ENCODE measurements around the gene ATP2A1. TPM values are rescaled to one million over a fixed set of nuclear protein-coding genes. Genes with fewer than 3 reads are reported as not detected.

The ATP2A1 gene
- total RNA-seq, 4 donors from 2014 or later = 1.6 TPM; not detected in 3

DNA sequence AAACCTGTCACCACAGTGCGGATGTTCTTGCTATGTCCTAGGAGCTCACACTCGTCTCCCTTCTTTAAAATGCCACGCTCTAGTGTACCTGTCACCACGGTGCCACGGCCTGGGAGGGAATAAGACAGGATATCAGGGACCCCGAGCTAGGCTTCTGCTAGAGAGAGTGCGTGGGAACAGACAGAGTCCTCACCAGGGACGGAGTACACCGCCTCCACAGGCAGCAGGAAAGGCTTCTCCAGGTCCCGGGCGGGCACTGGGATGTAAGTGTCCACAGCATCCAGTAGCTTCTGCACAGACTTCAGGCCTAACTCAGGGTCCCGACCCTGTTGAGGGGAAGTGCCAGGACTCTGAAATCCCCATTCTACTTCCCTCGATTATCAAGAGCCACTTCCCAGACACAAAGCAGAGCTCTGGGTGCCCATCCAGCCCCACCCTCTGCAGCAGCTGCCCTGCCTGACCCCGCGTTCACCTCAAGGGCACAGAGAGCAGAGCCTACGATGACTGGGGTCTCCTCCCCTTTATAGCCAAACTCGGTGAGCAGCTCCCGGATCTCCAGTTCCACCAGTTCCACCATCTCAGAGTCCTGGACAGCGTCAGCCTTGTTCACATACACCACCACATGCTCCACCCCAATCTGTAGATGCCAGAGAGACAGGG, 33.9 kb upstream of the ATP2A1 start:
- no peak overlapping the region for H3K4me3 ChIP-seq
- H3K27me3 ChIP-seq = no peaks in the 10 kb centered on the region
- H3K36me3 ChIP-seq = no peaks in the 10 kb centered on the region
- DNase-seq = no peak
- TF ChIP-seq POLR2A (IDR thresholded peaks at IDR 0.05) (no peak), CTCF (IDR thresholded peaks at IDR 0.05) (no peak)
- intact Hi-C loops (cut with DNase I; ENCODE audit: low total_unique reads) = no loop called here
- H3K4me1 ChIP-seq = peaks cover 3 to 7% of the 10 kb centered on the region in 2 donors
- no peak overlapping the region for H3K27ac ChIP-seq
- no peaks in the 10 kb centered on the region for H3K9me3 ChIP-seq

GRCh38 chr16:28845293-28845692, 33.0 kb upstream of the ATP2A1 start:
- no peaks in the 10 kb centered on the region for H3K36me3 ChIP-seq
- TF ChIP-seq CTCF (IDR thresholded peaks at IDR 0.05) (no peak), POLR2A (IDR thresholded peaks at IDR 0.05) (no peak)
- H3K27me3 ChIP-seq = no peaks in the 10 kb centered on the region
- H3K27ac ChIP-seq = peak overlapping the region in 1 of 2 donors; percentile 94
- H3K9me3 ChIP-seq = no peaks in the 10 kb centered on the region
- peak overlapping the region; percentile 90 for H3K4me3 ChIP-seq
- H3K4me1 ChIP-seq = peaks cover 3 to 7% of the 10 kb centered on the region in 2 donors
- intact Hi-C loops (cut with DNase I; ENCODE audit: low total_unique reads) = no loop called here
- DNase-seq = no peak

- peaks cover 3 to 7% of the 10 kb centered on the region in 2 donors for H3K4me1 ChIP-seq
- intact Hi-C loops (cut with DNase I; ENCODE audit: low total_unique reads) = no loop called here
- H3K27me3 ChIP-seq = no peaks in the 10 kb centered on the region
- no peaks in the 10 kb centered on the region for H3K36me3 ChIP-seq
- no peak for DNase-seq
- no peaks in the 10 kb centered on the region for H3K9me3 ChIP-seq
- H3K27ac ChIP-seq = peak overlapping the region; percentile 84 to 94
- TF ChIP-seq CTCF (IDR thresholded peaks at IDR 0.05) (no peak), POLR2A (IDR thresholded peaks at IDR 0.05) (no peak)
- peak overlapping the region; percentile 90 for H3K4me3 ChIP-seq
Observed at GRCh38 chr16:28845761-28846079, 32.6 kb upstream of the ATP2A1 start.

DNA sequence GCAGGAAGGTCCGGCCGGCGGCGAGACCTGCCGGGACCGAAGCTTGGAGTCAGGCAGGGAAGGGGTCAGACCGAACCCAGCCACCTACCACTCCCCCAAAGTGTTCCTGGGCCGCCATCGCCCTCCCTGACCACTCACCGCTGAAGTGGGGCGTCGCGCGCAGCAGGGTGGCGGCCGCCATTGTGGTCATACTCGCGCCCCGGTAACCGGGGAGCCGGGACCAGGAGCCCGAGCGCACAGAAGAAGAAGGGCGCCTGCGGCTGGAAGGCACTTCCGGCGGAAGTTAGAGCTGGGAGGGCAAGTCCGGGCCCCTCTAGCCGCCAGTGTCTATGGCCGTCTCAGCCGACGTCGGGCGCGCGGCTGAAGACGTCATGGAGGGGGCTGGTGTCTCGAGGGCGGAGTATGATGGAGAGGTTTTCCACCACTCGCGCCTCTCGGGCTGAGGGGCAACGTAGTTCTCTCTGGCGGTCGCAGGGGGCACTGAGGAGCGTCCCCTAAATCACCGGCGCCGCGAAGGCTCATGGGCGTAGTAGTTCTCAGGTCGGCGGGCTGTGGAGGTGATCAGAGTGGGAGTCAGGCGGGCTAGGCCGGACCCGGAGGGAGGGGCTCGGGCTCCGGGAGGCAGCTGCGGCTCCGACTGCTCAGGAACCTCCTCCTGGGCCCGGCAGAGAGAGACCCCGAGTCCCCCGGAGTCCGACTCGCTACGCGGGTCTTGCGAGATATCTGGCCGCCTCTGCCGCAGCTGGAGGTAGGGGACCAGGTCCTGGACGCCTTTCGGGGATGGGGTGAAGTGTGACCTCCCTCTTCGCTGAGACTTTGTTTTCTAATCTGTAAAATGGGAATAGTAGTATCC, 32.0 kb upstream of the ATP2A1 start, which contains the start of gene TUFM:
Gene TUFM (minus strand): TSS at position 269 of the 853 bp plus-strand sequence. CDS start 79 bp downstream, at position 190.
- Histone ChIP-seq H3K27me3 (no peaks in the 10 kb centered on the region), H3K36me3 (no peaks in the 10 kb centered on the region), H3K9me3 (no peaks in the 10 kb centered on the region), H3K4me3 (peak within 1 kb of the TSS; percentile 90), H3K27ac (peak within 1 kb of the TSS; percentile 92 to 94), H3K4me1 (peaks cover 3 to 7% of the 10 kb centered on the region in 2 donors)
- intact Hi-C loops (cut with DNase I; ENCODE audit: low total_unique reads) = no loop called here
- DNase-seq = peak; percentile 97 to 98
- TF ChIP-seq CTCF (IDR thresholded peaks at IDR 0.05) (peak; percentile 44 to 84 (median 77)), POLR2A (IDR thresholded peaks at IDR 0.05) (peak in 1 of 2 donors; percentile 67)

GRCh38 chr16:28846933-28847273, 31.4 kb upstream of the ATP2A1 start:
- intact Hi-C loops (cut with DNase I; ENCODE audit: low total_unique reads) = no loop called here
- H3K9me3 ChIP-seq = no peaks in the 10 kb centered on the region
- DNase-seq = no peak
- TF ChIP-seq POLR2A (IDR thresholded peaks at IDR 0.05) (no peak), CTCF (IDR thresholded peaks at IDR 0.05) (no peak)
- peak overlapping the region; percentile 90 for H3K4me3 ChIP-seq
- peaks cover 3 to 7% of the 10 kb centered on the region in 2 donors for H3K4me1 ChIP-seq
- H3K27me3 ChIP-seq = no peaks in the 10 kb centered on the region
- H3K27ac ChIP-seq = peak overlapping the region; percentile 92 to 94
- no peaks in the 10 kb centered on the region for H3K36me3 ChIP-seq

All from uterus (tissue), 4 donors.